HFFc6 (cell line): ENCODE measurements around the gene IKZF2. TPM values are rescaled to one million over a fixed set of nuclear protein-coding genes. Genes with fewer than 3 reads are reported as not detected.

ENCODE experiments used
- DNase-seq: peaks from one replicate; pipeline ENCODE4 v3.0.0-alpha.2; 2018
- H3K27ac Mint-ChIP-seq: 2 replicates; pipeline ENCODE4 v1.8.0; 2020; ENCODE audit warnings: mild to moderate bottlenecking, mixed read lengths
- H3K27me3 Mint-ChIP-seq: 2 replicates; pipeline ENCODE4 v1.8.0; 2021; ENCODE audit warnings: mild to moderate bottlenecking, moderate library complexity, mixed read lengths; ENCODE audit not compliant: insufficient read depth
- H3K36me3 Mint-ChIP-seq: 2 replicates; pipeline ENCODE4 v1.8.0; 2021; ENCODE audit warnings: low read depth, mixed read lengths
- H3K4me1 Mint-ChIP-seq: 2 replicates; pipeline ENCODE4 v1.8.0; 2020; ENCODE audit warnings: low read depth, mixed read lengths
- H3K4me3 Mint-ChIP-seq: 2 replicates; pipeline ENCODE4 v1.8.0; 2020; ENCODE audit warnings: mild to moderate bottlenecking, moderate library complexity, mixed read lengths
- H3K9me3 Mint-ChIP-seq: 2 replicates; pipeline ENCODE4 v1.8.0; 2020; ENCODE audit warnings: mild to moderate bottlenecking, mixed read lengths
- total RNA-seq, 6 experiments: library from RNA; stranded (reverse); fragmentation: NEBNext Ultra II Directional; extraction: Animal tissue kit (Norgen Biotek cat#: 25700); gene quantifications; 2 replicates in 1 of 6; 3 replicates in 5 of 6; pipeline ENCODE4 v1.2.3, GENCODE V29; 2021
- TF ChIP-seq, protein P1 (sequence below): fragments of 200-600 bp; sonication (generic); IDR thresholded peaks from 2 replicates; pipeline ENCODE4 v1.5.0; 2021; ENCODE audit warnings: antibody characterized with exemption, mild to moderate bottlenecking

Gene IKZF2
- total RNA-seq, 6 experiments from 2014 or later = 6.5 to 12.3 (median 10.2) TPM

DNA sequence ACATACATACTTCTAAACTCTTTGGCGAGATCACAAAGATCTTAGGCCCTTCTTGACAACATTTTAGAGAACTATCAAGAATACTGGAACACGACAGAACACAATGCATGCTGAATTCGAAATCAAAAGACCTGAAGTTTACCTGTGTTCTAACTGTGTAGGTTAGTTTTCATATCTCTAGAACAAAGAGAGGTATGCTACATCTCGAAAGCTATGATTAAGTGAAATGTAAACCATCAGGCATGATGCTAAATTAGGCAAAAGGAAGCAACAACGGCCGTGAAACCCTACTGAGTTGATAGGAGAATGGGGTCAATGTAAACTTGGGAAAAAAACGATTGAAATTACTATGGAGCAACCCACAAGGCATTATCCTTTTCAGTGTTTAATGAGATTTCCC is 43.7 kb downstream of the IKZF2 start:
- no peaks in the 10 kb centered on the region for H3K36me3 Mint-ChIP-seq
- no peak for DNase-seq
- no peak overlapping the region for H3K4me3 Mint-ChIP-seq
- no peaks in the 10 kb centered on the region for H3K9me3 Mint-ChIP-seq
- H3K4me1 Mint-ChIP-seq = peaks cover 14% of the 10 kb centered on the region
- no peak overlapping the region for H3K27ac Mint-ChIP-seq
- H3K27me3 Mint-ChIP-seq = no peaks in the 10 kb centered on the region
- TF ChIP-seq, protein P1, sequence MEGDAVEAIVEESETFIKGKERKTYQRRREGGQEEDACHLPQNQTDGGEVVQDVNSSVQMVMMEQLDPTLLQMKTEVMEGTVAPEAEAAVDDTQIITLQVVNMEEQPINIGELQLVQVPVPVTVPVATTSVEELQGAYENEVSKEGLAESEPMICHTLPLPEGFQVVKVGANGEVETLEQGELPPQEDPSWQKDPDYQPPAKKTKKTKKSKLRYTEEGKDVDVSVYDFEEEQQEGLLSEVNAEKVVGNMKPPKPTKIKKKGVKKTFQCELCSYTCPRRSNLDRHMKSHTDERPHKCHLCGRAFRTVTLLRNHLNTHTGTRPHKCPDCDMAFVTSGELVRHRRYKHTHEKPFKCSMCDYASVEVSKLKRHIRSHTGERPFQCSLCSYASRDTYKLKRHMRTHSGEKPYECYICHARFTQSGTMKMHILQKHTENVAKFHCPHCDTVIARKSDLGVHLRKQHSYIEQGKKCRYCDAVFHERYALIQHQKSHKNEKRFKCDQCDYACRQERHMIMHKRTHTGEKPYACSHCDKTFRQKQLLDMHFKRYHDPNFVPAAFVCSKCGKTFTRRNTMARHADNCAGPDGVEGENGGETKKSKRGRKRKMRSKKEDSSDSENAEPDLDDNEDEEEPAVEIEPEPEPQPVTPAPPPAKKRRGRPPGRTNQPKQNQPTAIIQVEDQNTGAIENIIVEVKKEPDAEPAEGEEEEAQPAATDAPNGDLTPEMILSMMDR = no peak

DNA sequence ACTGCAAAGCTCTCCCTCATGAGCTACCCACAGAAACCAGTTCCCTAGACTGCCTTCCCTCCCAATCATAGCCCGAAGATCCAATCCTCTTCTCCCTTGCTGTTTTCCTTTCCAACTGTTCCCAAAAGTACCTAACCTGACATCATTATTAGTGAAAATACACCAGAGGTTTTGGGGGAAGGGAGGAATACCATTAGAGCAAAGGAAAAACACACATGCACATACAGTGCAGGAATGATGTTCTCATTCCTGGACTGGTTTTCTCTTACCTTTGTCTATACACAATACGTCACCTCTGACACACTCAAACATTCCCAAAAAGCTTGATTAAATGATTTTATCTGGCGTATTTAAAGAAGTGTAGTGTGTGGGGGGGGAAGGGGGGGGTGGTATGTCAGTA is 46.2 kb downstream of the IKZF2 start:
- DNase-seq = no peak
- no peaks in the 10 kb centered on the region for H3K36me3 Mint-ChIP-seq
- TF ChIP-seq, protein P1 = no peak
- H3K9me3 Mint-ChIP-seq = no peaks in the 10 kb centered on the region
- H3K4me1 Mint-ChIP-seq = peaks cover 28% of the 10 kb centered on the region
- no peak overlapping the region for H3K27ac Mint-ChIP-seq
- no peaks in the 10 kb centered on the region for H3K27me3 Mint-ChIP-seq
- no peak overlapping the region for H3K4me3 Mint-ChIP-seq

GRCh38 chr2:213104903-213105202 is 46.6 kb downstream of the IKZF2 start:
- Mint-ChIP-seq H3K27ac (no peak overlapping the region), H3K9me3 (no peaks in the 10 kb centered on the region), H3K27me3 (no peaks in the 10 kb centered on the region)

DNA sequence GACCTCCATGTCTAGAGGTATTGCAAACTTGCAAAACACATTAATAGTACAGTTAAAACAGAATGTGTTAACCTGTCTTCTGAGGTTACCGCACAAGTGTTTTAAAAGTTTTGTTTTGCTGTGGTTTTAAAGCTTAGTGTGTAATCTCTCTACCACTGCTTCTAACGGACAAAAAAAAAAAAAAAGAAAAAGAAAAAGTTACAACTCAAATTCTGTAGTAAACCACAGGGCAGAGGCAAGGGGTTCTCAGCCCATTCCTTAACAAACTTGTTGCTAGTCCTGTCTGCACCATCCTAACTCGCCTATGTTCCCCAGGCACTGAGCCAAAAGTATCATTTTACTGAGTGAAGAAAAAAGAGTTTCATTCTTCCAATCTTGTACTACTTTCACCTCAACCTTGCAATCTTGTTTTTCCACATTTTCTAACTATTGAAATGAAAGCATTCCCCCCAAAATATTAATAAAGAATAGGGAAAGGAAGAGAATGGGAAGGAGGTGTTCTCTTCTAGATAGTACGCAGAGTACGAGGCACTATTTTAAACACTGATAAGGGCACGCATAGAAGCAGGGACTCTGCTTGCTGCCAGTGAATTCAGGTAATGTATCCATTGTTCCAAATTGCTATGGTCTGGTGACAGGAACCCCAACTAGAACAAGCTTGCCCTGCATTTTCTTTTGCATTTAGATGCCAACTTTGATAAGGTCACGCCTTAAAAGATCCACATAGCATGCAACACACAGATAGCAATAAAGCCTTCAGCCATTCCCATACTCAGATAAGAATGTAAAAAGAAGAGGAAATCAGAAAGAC is 47.1 kb downstream of the IKZF2 start:
- Mint-ChIP-seq H3K36me3 (no peaks in the 10 kb centered on the region), H3K9me3 (no peaks in the 10 kb centered on the region), H3K4me3 (no peak overlapping the region; the same call in 1 of the 2 replicates), H3K27ac (no peak overlapping the region), H3K27me3 (no peaks in the 10 kb centered on the region), H3K4me1 (peaks cover 34% of the 10 kb centered on the region)
- TF ChIP-seq, protein P1 = no peak
- DNase-seq = no peak

More at GRCh38 chr2:213104903-213105202, 46.6 kb downstream of the IKZF2 start:
- no peak for DNase-seq
- TF ChIP-seq, protein P1 = no peak
- Mint-ChIP-seq H3K36me3 (no peaks in the 10 kb centered on the region), H3K4me3 (no peak overlapping the region), H3K4me1 (peaks cover 29% of the 10 kb centered on the region)

DNA sequence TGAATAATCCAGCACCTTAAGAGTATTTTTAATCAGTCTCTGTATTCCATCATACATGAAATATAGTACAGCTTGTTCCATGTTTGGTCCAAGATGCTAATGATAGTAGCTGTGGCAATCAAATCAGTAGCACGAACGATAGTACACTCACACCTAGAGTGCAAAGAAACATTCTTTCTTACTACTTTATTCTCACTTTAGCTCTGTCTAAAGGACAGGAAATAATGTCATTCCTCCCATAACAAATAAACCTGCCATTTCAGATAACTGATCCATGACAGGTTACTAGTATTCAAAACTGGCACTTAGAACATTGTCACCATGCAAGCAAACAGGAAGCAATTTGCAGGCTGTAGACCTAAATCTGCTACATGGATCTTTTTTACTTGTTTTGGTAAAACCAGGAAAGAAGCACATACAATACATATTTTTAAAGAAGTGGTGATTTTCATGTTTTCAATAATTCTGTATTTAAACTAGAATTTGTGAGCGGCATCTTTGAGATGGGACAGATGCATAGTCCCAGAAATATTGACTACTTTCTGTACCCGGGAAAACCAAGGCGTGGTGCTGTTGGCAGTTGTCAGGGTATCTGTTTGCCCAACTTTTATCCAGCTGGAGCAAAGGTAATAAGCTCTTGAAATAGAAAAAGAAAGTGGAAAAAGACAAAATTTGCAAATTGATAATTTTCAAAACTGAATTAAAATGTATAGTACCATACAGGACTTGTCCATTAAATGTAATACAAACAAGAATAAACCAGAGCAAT is 49.5 kb downstream of the IKZF2 start:
- TF ChIP-seq, protein P1 = no peak
- no peak for DNase-seq
- Mint-ChIP-seq H3K36me3 (no peaks in the 10 kb centered on the region), H3K27me3 (no peaks in the 10 kb centered on the region), H3K9me3 (no peaks in the 10 kb centered on the region), H3K4me3 (no peak overlapping the region), H3K4me1 (peaks cover 34% of the 10 kb centered on the region), H3K27ac (no peak overlapping the region)
